Activated T-cell treated with anti-CD3 and anti-CD28 coated beads, Interleukin-2, amount 50 U/mL, for 4 hours (primary cell): ENCODE data around the gene TENT4A. TPM values are rescaled to one million over a fixed set of nuclear protein-coding genes. Genes with fewer than 3 reads are reported as not detected.
"Not testable (repeated sequence)": the region's sequence is repeated elsewhere in the genome, so short reads cannot be mapped to it uniquely, and the experiment has no call there.

Source experiments
- ATAC-seq, 2 donors: fragments of 200-7000 bp; cut with Tn5 transposase; one replicate each; pipeline ENCODE4 v1.10.0; 2021
- DNase-seq: peaks from one replicate; pipeline ENCODE4 v3.0.0-alpha.2; 2020
- H3K27me3 Mint-ChIP-seq: one replicate; pipeline ENCODE4 v1.8.0; 2021; ENCODE audit warnings: low read depth, mixed read lengths
- H3K36me3 Mint-ChIP-seq: one replicate; pipeline ENCODE4 v1.8.0; 2022; ENCODE audit warnings: mixed read lengths; ENCODE audit not compliant: insufficient read depth
- H3K4me1 Mint-ChIP-seq: one replicate; pipeline ENCODE4 v1.8.0; 2021; ENCODE audit warnings: low read depth, mixed read lengths
- H3K4me3 Mint-ChIP-seq: one replicate; pipeline ENCODE4 v1.8.0; 2021; ENCODE audit warnings: mild to moderate bottlenecking, moderate library complexity, mixed read lengths
- H3K9me3 Mint-ChIP-seq: one replicate; pipeline ENCODE4 v1.8.0; 2021; ENCODE audit warnings: mixed read lengths
- total RNA-seq, 3 donors: library from RNA; stranded (reverse); gene quantifications; one replicate each; pipeline ENCODE4 v1.2.1, GENCODE V29; 2021

Gene TENT4A
- total RNA-seq, 3 donors from 2014 or later, result 24.7 to 27.4 (median 25.9) TPM

DNA sequence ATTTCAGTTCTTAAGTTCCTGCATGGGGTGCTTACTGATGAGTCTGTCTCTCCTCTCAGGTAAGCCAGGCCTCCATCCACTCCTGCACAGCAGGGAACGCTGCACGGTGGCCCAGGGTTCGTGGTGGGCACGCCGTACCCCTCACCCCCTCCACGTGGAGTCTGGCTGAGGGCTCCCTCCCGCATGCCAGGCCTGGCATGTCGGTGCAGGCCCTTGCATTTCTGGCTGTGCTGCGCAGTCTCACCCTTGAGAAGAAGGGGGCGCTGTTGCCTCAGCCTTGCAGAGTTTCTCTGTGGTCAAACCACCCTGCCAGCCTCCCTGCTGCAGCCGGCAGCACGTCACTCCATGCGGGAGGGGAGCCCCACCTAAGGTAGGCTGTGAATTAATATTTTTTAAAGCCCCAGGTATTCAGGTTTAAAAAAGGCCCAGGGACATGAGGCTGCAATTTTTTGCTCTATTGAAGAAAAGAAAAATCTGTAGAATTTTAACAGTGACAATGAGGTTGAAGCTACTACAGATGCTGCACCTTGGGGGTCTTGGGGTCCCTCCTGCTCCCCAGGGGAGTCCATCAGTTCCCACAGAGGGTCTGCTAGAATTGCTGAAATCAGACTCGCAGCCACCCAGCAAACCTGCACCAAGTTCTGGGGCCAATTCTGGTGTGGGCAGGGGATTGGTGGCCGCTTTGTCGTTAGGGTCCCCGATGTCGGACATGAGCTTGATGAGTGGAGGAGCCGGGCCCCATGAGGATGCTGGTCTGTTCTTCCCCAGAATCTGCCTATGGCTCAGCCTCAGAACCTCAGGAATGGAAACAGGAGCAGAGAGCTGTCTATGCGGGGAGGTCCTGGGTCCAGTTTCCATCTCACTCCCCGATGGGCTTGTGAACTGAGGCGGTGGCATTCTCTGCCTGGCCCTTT, 52.6 kb downstream of the TENT4A start:
- no peaks in the 10 kb centered on the region for H3K27me3 Mint-ChIP-seq
- no peak overlapping the region for H3K4me3 Mint-ChIP-seq
- DNase-seq (peak; percentile 33), ATAC-seq (peak; percentile 74 to 79)
- no peaks in the 10 kb centered on the region for H3K9me3 Mint-ChIP-seq
- H3K4me1 Mint-ChIP-seq, result peaks cover 8% of the 10 kb centered on the region
- H3K36me3 Mint-ChIP-seq, result peaks cover 1% of the 10 kb centered on the region

DNA sequence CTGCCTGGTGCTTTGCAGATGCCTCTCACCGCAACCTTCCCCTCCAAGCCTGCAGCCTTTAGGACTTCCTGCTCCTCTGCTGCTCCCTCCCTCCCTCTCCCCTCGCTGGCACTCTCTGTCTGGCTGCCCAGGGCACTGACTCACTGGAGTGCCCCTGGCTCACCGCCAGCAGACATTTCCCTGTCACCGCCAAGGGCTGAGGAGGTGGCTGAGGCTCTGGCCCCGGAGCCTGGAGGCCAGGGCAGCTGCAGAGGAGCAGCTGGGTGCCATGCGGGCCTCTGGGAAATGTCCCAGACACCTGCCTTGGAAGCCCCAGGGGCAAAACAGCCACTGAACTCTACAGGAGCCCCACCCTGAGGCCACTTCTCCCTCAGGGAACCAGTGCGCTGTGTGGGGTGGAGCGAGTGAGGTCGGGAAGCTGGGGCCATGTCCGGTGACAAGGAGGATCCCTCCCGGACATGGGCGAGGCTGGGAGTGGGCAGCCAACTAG, 53.4 kb downstream of the TENT4A start:
- Mint-ChIP-seq H3K4me3 (no peak overlapping the region), H3K9me3 (no peaks in the 10 kb centered on the region), H3K27me3 (no peaks in the 10 kb centered on the region), H3K36me3 (peaks cover 1% of the 10 kb centered on the region), H3K4me1 (peaks cover 8% of the 10 kb centered on the region)
- DNase-seq (peak; percentile 28), ATAC-seq (peak; percentile 64 to 67)

DNA sequence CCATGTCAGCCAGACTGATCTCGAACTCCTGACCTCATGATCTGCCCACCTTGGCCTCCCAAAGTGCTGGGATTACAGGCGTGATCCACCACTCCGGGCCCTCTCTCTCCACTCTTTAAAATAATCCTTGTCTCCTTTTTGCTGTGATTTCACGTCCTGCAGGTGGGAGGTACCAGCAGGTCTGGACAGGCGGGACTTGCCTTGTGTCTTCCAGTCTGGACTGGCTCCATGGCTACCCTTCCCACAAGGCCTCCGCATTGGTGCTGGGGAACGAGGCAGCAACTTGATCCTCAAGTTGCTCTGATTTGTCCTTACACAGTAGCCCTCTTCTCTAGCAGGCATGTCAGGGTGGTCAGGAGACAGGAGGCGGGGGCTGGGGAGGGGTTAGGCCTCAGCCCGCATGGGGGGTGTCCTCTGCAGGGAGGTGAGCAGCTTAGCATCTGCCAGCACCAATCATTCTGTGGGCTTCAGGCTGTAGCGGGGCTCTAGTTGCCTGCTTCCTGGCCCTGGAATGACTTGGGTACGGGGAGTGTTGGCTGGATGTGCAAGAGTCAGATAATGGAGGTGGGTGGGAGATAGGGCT, 54.3 kb downstream of the TENT4A start:
- no peak for DNase-seq
- Mint-ChIP-seq H3K27me3 (no peaks in the 10 kb centered on the region), H3K9me3 (no peaks in the 10 kb centered on the region), H3K36me3 (peaks cover 1% of the 10 kb centered on the region), H3K4me1 (peaks cover 8% of the 10 kb centered on the region), H3K4me3 (no peak overlapping the region)
- no peak for ATAC-seq

DNA sequence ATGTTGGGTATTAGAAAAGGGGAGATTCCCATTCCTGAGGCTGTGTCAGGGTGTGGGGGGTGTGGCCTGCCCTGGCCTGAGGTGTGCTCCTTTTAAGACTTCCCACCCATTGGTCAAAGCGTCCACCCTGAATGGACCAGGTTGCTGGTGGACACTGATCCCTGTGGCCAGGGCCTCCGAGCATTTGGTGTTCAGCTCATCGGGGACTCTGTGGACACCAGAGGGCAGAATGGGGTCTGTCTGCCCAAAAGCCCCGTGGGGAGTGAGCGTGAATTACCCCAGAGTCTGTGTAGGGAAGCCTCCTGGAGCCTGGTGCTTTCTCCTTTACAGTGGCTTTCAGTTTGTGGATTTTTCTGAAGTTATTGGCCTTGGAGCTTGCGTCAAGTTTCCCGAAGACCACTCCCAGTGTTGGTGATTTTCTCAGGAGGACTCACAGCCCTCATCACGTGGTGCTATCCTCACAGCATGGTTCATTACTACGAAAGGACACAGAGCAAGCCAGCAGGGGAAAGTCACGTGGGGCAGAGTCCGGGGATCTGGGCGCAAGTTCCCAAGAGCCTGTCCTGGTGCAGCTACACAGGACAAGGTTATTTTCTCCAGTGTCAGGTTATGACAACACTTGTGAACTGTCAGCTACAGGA, 55.5 kb downstream of the TENT4A start:
- Mint-ChIP-seq H3K27me3 (no peaks in the 10 kb centered on the region), H3K4me3 (no peak overlapping the region), H3K36me3 (no peaks in the 10 kb centered on the region), H3K9me3 (no peaks in the 10 kb centered on the region), H3K4me1 (peaks cover 8% of the 10 kb centered on the region)
- ATAC-seq, result no peak
- no peak for DNase-seq

DNA sequence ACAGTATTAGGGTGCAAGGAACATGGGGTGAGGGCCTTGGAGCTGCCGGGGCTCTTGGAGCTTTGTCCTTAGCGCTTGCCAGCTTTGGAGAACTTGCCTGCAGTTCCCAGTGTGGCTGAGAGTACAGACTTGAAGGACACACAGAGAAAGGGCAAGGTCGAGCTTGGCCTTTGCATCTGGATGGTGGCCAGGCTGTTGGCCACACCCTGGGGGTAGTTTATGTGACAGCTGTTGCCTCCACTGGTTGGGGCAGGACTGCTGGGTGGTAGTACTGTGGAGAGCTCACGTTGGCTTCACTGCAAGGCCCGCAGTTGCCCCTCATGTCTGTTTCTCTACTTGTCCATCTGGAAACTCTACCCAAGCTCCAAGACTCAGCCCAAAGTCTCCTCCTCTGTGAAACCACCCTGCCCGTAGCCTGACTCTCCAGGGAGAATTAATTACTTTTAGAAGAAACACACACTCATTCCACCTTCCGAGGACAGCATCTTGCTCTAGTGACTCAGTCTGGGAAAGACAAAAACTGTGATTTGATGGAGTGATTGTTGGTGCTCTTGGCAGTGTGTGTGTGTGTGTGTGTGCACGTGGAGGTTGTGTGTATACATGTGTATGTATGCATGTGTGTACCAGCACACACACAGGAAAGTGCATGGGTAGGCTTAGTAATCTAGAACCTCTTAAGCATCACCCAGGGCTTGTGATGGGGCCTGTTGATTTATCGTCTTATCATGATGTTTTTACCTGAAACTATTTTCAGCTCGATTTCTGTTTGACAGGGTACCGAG, 57.8 kb downstream of the TENT4A start:
- DNase-seq (no peak), ATAC-seq (no peak)

DNA sequence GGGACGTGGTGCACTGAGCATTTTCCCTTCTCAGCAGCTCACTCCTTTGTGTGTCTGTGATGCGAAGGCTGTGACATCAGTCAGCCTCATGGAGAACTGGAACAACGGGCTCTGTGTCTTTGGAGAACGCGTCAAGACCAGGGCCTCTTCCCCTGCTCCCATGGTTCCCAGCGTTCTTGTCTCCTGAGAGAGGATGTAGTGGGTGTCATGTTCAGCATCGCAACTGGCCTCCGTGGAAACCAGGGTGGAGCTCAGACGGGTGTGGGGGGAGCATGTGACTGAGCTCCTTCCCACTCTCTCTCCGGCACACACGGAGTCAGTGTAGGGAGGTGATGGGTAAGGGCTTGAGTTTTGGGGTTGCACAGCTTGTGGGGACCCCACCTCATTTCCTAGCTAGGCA, 59.7 kb downstream of the TENT4A start:
- no peaks in the 10 kb centered on the region for H3K36me3 Mint-ChIP-seq
- DNase-seq (no peak), ATAC-seq (no peak)
- H3K4me1 Mint-ChIP-seq, result peaks cover 10% of the 10 kb centered on the region
- H3K4me3 Mint-ChIP-seq, result no peak overlapping the region
- H3K9me3 Mint-ChIP-seq, result no peaks in the 10 kb centered on the region
- peaks cover 6% of the 10 kb centered on the region for H3K27me3 Mint-ChIP-seq

More for the DNA sequence above, 57.8 kb downstream of the TENT4A start:
- H3K4me1 Mint-ChIP-seq, result peaks cover 15% of the 10 kb centered on the region
- H3K27me3 Mint-ChIP-seq, result peaks cover 6% of the 10 kb centered on the region
- H3K9me3 Mint-ChIP-seq, result no peaks in the 10 kb centered on the region
- H3K36me3 Mint-ChIP-seq, result no peaks in the 10 kb centered on the region
- H3K4me3 Mint-ChIP-seq, result no peak overlapping the region

DNA sequence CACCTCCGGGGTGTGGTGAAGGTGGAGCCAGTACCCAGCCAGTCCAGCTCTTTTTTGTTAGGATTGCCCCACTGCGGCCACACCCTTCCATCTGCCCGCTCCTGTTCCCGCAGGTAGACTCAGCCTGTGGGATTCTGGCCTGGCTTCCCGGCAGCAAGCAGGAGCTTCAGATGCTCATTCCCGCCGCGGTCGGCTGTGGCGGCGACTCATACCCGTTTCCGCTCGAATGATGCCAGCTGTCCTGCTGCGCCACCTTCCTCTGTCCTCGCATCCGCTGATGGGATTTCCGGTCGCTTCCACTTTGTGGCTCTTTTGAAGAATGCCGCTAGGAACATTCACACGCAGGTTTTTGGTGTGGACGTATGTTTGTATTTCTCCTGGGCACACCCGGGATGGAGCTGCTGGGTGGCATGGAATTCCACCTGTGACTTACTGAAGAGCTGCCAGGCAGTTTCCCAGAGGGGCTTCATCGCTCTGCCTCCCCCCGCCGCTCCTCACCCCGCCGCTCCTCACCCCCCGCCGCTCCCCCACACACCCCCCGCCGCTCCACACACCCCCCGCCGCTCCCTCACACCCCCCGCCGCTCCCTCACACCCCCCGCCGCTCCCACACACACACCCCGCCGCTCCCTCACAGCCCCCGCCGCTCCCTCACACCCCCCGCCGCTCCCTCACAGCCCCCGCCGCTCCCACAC, 60.3 kb downstream of the TENT4A start:
- Mint-ChIP-seq H3K36me3 (no peaks in the 10 kb centered on the region), H3K9me3 (no peaks in the 10 kb centered on the region), H3K4me1 (peaks cover 10% of the 10 kb centered on the region), H3K27me3 (peaks cover 10% of the 10 kb centered on the region), H3K4me3 (peak overlapping the region; percentile 13)
- no peak for DNase-seq
- no peak for ATAC-seq

DNA sequence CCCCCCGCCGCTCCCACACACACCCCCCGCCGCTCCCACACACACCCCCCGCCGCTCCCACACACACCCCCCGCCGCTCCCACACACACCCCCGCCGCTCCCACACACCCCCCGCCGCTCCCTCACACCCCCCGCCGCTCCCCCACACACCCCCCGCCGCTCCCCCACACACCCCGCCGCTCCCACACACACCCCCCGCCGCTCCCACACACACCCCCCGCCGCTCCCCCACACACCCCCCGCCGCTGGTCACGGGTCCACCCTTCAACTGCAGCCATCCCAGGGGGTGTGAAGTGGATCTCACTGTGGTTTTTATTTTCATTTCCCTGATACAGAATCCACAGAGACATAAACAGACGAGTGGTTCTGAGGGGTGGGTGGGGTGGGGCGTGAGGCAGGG, 61.0 kb downstream of the TENT4A start:
- peaks cover 10% of the 10 kb centered on the region for H3K27me3 Mint-ChIP-seq
- DNase-seq, H3K9me3 Mint-ChIP-seq, H3K4me3 Mint-ChIP-seq, H3K36me3 Mint-ChIP-seq, ATAC-seq: not testable (repeated sequence)
- peaks cover 10% of the 10 kb centered on the region for H3K4me1 Mint-ChIP-seq

DNA sequence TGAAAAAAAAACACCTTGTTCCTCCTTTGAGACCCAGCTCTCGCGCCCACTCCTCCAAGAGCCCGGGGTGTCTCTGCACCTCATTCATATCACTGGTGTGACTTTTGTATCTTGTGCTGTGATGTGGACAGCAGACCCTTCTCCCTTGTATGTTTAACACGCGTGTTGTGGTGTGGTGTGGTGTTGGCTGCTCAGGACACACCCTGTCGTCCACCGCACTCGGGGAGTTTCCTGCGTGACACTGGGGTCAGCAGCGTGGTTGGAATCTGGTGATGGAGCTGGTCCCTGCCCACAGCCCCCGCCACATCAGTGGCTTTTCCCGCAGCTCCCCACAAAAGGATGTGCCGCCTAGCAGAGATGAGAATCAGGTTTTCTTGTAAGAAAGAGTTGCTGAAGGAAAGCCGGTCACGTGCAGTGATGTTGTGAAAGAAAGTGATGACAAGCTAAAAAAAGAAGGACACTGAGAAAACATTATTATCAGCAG, 61.5 kb downstream of the TENT4A start:
- no peak overlapping the region for H3K4me3 Mint-ChIP-seq
- DNase-seq (no peak), ATAC-seq (no peak)
- H3K27me3 Mint-ChIP-seq, result peaks cover 10% of the 10 kb centered on the region
- no peaks in the 10 kb centered on the region for H3K9me3 Mint-ChIP-seq
- H3K36me3 Mint-ChIP-seq, result no peaks in the 10 kb centered on the region
- H3K4me1 Mint-ChIP-seq, result peaks cover 10% of the 10 kb centered on the region

DNA sequence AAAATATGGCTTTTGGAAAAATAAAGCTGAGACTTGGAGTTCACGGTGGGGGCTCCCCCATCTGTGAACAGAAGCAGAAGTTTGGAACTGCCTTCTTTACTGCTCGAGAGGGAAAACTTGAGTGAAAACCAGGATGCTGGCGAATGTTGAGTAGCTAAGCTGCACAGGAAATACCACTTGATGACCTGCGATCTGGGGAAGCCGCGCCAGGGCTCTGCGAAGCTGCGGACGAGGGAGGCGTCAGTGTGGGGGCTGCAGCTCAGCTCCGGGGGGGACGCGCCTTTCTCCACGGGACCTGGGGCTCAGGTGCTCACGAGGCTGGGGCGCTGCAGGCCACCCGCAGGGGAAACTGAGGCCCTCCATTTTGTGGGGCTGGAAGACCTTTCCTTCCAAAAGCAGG, 62.3 kb downstream of the TENT4A start:
- H3K27me3 Mint-ChIP-seq, result peaks cover 10% of the 10 kb centered on the region
- H3K4me1 Mint-ChIP-seq, result peaks cover 10% of the 10 kb centered on the region
- no peaks in the 10 kb centered on the region for H3K36me3 Mint-ChIP-seq

DNA sequence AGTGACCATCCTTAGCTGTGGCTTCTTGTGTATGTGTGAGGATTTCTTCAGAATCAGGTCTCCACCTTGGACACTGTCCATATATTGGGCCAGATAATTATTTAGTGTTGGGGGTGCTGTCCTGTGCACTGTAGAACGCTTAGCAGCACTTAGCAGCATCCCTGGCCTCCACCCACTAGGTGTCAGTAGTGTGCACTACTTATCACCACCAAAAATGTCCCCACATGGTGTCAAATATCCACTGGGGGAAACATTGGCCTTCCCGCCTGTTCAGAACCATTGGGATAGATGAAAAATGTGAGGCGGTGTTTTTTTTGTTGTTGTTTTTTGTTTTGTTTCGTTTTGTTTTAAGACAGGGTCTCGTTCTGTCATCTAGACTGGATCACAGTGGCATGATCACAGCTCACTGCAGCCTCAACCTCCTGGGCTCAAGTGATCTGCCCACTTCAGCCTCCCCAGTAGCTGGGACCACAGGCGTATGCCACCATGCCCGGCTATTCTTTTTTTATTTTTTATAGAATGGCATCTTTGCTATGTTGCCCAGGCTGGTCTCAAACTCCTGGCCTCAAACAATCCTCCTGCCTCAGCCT, 67.7 kb downstream of the TENT4A start:
- no peaks in the 10 kb centered on the region for H3K4me1 Mint-ChIP-seq
- H3K36me3 Mint-ChIP-seq, result no peaks in the 10 kb centered on the region
- no peak for DNase-seq
- H3K4me3 Mint-ChIP-seq, result no peak overlapping the region
- no peaks in the 10 kb centered on the region for H3K9me3 Mint-ChIP-seq
- ATAC-seq, result peak in 1 of 2 donors; percentile 58
- peaks cover 16% of the 10 kb centered on the region for H3K27me3 Mint-ChIP-seq

More for the DNA sequence above, 62.3 kb downstream of the TENT4A start:
- Mint-ChIP-seq H3K4me3 (no peak overlapping the region), H3K9me3 (no peaks in the 10 kb centered on the region)
- ATAC-seq (no peak), DNase-seq (no peak)

DNA sequence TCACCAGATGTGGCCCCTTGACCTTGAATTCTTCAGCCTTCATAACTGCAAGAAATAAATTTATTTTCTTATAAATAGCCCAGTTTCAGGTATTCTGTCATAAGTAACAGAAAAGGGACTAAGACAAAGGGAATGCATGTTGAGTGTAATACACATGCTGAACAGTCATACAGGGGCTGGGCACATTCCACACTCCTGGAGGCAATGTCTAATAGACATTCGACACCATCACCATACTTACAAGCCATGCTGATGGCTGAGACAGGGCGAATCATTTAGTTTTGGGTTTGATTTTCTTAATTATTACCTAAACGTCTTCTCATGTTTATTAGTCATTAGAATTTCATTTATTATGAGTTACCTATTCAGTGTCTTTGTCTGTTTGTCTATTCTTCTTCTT, 68.5 kb downstream of the TENT4A start:
- no peaks in the 10 kb centered on the region for H3K9me3 Mint-ChIP-seq
- ATAC-seq, result no peak

DNA sequence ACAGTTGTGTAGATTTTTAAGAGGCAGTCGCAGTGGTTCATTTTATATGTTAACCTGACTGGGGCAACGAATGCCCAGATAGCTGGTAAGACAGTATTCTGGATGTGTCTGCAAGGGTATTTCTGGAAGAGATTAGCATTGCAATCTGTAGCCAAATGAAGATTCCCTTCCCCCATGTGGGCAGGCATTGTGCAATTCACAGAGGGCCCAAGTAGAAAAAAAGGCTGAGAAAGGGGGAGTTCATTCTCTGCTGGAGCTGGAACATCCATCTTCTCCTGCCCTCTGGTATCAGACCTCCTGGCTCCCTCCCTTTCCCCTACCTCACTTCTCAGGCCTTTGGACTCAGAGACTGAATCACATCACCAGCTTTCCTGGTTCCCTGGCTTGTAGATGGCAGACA, 70.6 kb downstream of the TENT4A start:
- Mint-ChIP-seq H3K36me3 (no peaks in the 10 kb centered on the region), H3K4me3 (no peak overlapping the region), H3K9me3 (no peaks in the 10 kb centered on the region), H3K4me1 (no peaks in the 10 kb centered on the region), H3K27me3 (peaks cover 11% of the 10 kb centered on the region)
- DNase-seq (no peak), ATAC-seq (no peak)

More for the DNA sequence above, 68.5 kb downstream of the TENT4A start:
- peaks cover 16% of the 10 kb centered on the region for H3K27me3 Mint-ChIP-seq
- no peaks in the 10 kb centered on the region for H3K36me3 Mint-ChIP-seq
- no peak for DNase-seq
- no peak overlapping the region for H3K4me3 Mint-ChIP-seq
- H3K4me1 Mint-ChIP-seq, result no peaks in the 10 kb centered on the region
